Prostate gland (tissue), 1 donor: ENCODE data around the gene CYP4V2.

Experiments used
- POLR2A ChIP-seq: fragments of 450-650 bp; IDR thresholded peaks from one replicate; pipeline ENCODE4 v1.6.1; 2016; ENCODE audit warnings: antibody characterized with exemption, mild to moderate bottlenecking
- POLR2AphosphoS5 ChIP-seq: sonication (generic); formaldehyde crosslinking; IDR thresholded peaks from one replicate; pipeline ENCODE4 v1.6.1; 2017; ENCODE audit warnings: antibody characterized with exemption

DNA sequence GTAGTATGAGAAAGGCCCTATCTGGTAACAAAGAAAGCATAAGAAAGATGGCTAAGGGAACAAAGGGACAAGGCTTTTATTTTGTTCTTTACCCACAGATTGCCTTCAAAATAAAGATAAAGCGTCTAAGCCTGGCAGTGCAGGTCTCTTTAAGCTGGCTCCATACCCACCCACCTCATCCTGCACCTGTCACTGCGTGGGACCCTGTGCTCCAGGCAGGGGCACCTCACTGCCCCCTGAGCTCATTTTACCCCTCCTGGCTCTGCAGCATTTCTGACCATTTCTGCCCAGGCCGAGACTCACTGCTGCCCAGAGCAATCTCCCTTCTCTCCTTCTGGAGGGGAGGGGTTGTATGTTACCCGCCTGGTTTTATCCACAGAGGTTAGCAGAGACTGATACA, 1.7 kb upstream of the CYP4V2 start:
- TF ChIP-seq POLR2A, result no peak
- no peak for TF ChIP-seq POLR2AphosphoS5
